Fibroblast of the aortic adventitia (primary cell): ENCODE measurements around the gene LZTS3. TPM values are rescaled to one million over a fixed set of nuclear protein-coding genes. Genes with fewer than 3 reads are reported as not detected.
"Not testable (repeated sequence)": the region's sequence is repeated elsewhere in the genome, so short reads cannot be mapped to it uniquely, and the experiment has no call there.

Experiments
- DNase-seq: peaks from one replicate; pipeline ENCODE4 v3.0.0-alpha.2; 2010; ENCODE audit warnings: low read depth
- H3K4me3 ChIP-seq: 2 replicates; pipeline ENCODE4 v1.5.1; 2011; ENCODE audit warnings: low read depth, mild to moderate bottlenecking, control low read depth, low read length, moderate library complexity
- CTCF ChIP-seq: IDR thresholded peaks from 2 replicates; pipeline ENCODE4 v1.5.1; 2011; ENCODE audit warnings: mild to moderate bottlenecking, low read length, control low read depth, inconsistent platforms; ENCODE audit not compliant: insufficient read depth
- total RNA-seq: library from RNA; depleted of rRNA; stranded (reverse); fragments of >200 nt; gene quantifications from 2 replicates; pipeline ENCODE4 v1.2.3, GENCODE V29; 2012; ENCODE audit warnings: low replicate concordance

LZTS3 gene
- 3.6 and 11.6 TPM in 2 replicates for total RNA-seq

GRCh38 chr20:3172933-3173609, at the start of gene LZTS3:
LZTS3 (minus strand) TSS chr20:3173549; CDS start chr20:3167163, 6,386 bp downstream.
- H3K4me3 ChIP-seq: peak within 1 kb of the TSS; percentile 88
- DNase-seq: peak; percentile 22
- no peak for TF ChIP-seq CTCF

DNA sequence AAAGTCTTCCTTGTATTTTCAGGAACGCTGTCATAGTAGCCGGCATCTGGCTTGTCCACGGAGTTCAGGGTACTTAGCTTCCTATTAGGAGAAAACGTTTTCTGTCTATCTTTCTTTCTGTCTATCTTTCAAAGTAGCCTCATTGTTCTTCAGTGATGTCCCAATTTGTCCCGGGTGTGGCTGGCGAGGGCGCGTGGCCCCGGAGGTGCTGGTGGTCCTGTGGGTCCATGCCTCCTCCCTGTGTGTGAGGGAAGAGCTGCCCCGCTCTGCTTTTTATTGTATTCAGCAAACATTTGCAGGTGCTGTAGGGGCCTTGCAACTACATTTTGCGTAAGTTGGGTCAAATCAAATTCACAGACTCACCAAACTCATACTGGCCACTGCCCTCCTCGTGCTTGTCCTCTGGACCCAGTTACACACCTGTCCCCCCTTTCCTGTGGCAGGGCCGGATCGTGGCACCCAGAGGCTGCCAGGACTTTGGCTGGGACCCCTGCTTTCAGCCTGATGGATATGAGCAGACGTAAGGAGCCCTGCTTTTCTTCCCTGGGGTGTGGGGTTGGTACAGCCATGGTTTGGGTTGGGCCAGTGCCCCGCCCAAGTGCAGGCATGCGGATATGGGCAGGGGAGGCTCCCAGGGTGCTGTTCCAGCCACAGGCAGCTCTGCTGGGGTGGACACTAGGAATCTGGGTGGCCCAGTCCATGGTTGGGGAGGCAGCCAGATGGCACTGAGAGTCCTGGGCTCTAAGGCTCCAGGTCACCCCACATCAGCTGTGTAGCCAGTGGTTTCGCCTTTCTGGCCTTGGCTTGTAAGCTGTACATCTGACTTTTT, 48.3 kb upstream of the LZTS3 start:
- no peak for TF ChIP-seq CTCF
- no peak overlapping the region for H3K4me3 ChIP-seq
- DNase-seq: no peak

GRCh38 chr20:3218307-3218988, 45.1 kb upstream of the LZTS3 start:
- DNase-seq: peak; percentile 24
- H3K4me3 ChIP-seq: no peak overlapping the region
- TF ChIP-seq CTCF: peak; percentile 76

DNA sequence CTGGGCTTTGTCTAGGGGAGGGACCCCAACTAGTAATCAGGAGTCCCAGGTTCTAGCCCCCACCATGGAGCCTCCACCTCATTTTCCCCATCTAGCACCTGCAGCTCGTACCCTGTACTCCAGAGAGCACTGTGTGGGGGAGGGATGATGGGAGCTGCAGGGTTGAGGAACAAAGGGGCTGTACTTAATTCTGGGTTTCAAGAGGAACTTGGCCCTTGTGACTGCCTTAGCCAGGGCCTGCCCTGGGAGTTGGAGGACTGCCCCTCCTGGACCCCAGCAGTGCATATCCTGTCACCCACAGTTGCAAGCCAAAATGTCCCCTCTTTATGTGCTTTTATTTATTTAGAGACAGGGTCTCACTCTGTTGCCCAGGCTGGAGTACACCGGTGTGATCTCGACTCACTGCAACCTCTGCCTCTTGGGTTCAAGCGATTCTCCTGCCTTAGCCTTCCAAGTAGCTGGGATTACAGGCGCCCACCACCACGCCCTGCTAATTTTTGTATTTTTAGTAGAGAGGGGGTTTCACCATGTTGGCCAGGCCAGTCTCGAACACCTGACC, 42.1 kb upstream of the LZTS3 start:
- H3K4me3 ChIP-seq: not testable (repeated sequence)

DNA sequence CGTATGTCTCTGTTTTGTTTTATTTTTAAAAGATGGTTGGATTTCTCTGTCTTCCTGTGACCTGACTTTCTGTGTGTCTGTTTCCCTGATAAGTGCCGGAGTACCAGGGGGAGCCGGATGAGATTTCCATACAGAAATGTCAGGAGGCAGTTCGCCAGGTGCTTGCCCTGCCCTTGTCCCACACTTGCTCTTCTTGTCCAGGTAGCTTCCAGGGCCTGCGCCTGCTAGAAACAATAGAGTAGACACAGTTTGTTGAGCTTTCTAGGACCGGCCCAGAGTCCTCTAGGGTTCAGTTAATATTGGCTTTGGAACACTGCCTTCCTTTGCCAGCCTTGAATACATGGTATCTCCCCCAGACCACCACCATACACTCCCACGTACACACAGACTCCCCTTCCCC, 39.9 kb upstream of the LZTS3 start:
- no peak for DNase-seq
- H3K4me3 ChIP-seq: no peak overlapping the region
- no peak for TF ChIP-seq CTCF

More for the DNA sequence above, 42.1 kb upstream of the LZTS3 start:
- DNase-seq: not testable (repeated sequence)

GRCh38 chr20:3210346-3210745, 37.0 kb upstream of the LZTS3 start:
- no peak for TF ChIP-seq CTCF
- peak overlapping the region; percentile 95 for H3K4me3 ChIP-seq
- no peak for DNase-seq
